ENCODE measurements around the gene DLX2.
A peak's percentile ranks its signal among the peaks of the same experiment; 100 is the strongest.

DNA sequence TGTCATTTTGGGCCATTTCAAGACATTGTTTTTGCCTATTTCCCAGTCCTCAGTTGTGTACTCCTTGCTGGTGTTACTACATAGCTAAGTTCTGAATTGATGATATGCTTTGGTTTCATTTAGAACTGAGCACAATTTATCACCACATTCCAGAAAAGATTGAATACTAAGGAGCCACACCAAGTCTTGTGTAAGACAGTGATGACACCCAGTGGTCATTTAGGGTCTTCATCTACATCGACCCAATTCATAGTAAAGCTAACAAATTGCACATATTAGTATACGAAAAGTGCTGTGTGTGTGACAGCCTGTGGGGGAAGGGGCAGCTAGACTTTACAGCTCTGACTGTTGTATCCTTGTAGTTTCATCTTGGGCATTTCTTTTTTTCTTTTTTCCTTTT, 10.9 kb upstream of the DLX2 start:
- TF ChIP-seq CTCF (IDR thresholded peaks at IDR 0.05 in 2 of 3, conservative IDR thresholded peaks at IDR 0.05 in 1 of 3; ENCODE audit: control insufficient read depth in 2 of 3, extremely low read depth in 1 of 3, insufficient read depth in 1 of 3, low read depth in 3 of 3, low read length in 3 of 3) (peak in 2 of 3 experiments; percentile 33 to 55; a peak in 4 of 6 replicates), FOXM1 (IDR thresholded peaks at IDR 0.05; ENCODE audit: low read depth, low read length) (no peak), EZH2 (IDR thresholded peaks at IDR 0.05; ENCODE audit: borderline replicate concordance, control insufficient read depth, low read depth, low read length) (no peak), USF2 (IDR thresholded peaks at IDR 0.05; ENCODE audit: borderline replicate concordance, low read depth, low read length) (no peak), SIN3A (IDR thresholded peaks at IDR 0.05; ENCODE audit: low read depth, low read length) (no peak)
- TF ChIP-seq, protein P1, sequence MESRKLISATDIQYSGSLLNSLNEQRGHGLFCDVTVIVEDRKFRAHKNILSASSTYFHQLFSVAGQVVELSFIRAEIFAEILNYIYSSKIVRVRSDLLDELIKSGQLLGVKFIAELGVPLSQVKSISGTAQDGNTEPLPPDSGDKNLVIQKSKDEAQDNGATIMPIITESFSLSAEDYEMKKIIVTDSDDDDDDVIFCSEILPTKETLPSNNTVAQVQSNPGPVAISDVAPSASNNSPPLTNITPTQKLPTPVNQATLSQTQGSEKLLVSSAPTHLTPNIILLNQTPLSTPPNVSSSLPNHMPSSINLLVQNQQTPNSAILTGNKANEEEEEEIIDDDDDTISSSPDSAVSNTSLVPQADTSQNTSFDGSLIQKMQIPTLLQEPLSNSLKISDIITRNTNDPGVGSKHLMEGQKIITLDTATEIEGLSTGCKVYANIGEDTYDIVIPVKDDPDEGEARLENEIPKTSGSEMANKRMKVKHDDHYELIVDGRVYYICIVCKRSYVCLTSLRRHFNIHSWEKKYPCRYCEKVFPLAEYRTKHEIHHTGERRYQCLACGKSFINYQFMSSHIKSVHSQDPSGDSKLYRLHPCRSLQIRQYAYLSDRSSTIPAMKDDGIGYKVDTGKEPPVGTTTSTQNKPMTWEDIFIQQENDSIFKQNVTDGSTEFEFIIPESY (IDR thresholded peaks at IDR 0.05): no peak
